SK-N-DZ (cell line): ENCODE data around the gene CRABP2.

Experiments
- DNase-seq: peaks from one replicate; pipeline ENCODE4 v3.0.0-alpha.2; 2015; ENCODE audit warnings: low spot score

Gene CRABP2

GRCh38 chr1:156656806-156657740, 48.3 kb downstream of the CRABP2 start:
- DNase-seq = peak; percentile 73

DNA sequence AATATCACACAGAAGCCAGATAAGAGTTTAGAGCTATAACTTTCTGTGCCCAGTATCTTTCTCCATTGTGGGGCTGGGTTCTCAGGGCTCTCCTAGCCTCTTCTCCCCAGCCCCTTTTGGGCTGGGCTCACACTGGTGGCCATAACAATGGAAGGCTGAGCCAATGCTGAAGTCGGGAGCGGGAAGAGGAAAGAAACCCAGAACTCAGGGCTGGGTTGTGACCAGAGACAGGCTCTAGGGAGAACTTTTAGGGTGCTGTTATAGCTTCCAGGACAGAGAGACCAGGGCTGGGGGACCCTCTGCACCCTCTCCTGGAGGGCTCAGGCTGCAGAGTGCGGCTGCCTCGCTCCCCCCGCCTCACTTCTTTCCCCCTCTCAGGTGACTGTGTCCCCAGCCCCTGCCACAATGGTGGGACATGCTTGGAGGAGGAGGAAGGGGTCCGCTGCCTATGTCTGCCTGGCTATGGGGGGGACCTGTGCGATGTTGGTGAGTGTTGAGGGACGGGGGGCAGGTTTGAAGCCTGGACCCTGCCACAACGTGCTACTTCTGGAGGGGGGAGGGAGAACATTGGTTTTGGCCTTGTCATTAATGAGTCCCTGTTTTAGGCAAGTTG, 49.4 kb downstream of the CRABP2 start:
- no peak for DNase-seq

GRCh38 chr1:156655151-156655903, 50.1 kb downstream of the CRABP2 start:
- no peak for DNase-seq

DNA sequence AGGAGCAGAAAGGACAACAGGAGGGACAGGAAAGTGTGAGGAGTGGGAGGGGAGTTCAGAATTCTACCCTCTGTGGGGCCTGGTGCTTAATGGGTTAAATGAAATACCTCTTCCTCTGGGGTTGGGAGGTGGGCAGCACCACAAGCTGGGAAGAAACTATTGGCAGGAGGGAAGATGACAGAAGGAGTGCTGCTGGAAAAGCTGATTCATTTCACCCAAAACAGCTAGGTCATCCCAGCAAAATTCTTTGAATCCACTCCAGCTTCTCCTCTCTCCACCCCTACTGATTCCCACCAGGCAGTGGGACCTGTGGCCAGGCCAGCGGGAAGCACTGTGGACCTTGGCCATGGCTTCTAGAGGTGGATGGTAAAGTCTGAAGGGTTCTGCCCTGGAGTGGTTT, 50.7 kb downstream of the CRABP2 start:
- DNase-seq = no peak

DNA sequence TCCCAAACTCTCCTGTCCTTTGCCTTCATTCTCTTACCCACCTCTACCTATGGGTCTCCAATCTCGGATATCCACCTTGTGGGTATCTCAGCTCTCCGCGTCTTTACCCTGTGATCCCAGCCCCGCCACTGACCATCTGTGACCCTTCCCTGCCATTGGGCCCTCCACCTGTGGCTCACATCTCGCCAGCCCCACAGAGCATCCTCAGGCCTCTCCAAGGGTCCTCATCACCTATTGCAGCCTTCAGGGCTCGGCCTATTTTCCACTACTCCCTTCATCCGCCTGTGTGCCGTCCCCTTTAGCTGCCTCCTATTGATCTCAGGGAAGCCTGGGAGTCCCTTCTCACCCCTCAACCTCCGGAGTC, 52.4 kb downstream of the CRABP2 start:
- no peak for DNase-seq

- no peak for DNase-seq
Observed at GRCh38 chr1:156652131-156652991, 53.0 kb downstream of the CRABP2 start.
